IMR-90 (cell line): ENCODE results near the gene ENDOD1. TPM values are rescaled to one million over a fixed set of nuclear protein-coding genes. Genes with fewer than 3 reads are reported as not detected.

ENCODE experiments used
- ATAC-seq: fragments of 200-7000 bp; cut with Tn5 transposase; 2 replicates; pipeline ENCODE4 v1.9.1; 2020; ENCODE audit warnings: low read depth, mild to moderate bottlenecking, moderate library complexity
- BruUV-seq: library from RNA; stranded (reverse); fragments of 400-500 nt; replicated peaks from 2 replicates; lab custom pipeline; 2021; lab: Mats Ljungman, UMichigan
- CTCF ChIA-PET: fragments of 300-600 bp; formaldehyde crosslinking; extraction: SDS; loops from one replicate; lab custom pipeline; 2021; ENCODE audit warnings: antibody characterized with exemption; lab: Yijun Ruan, JAX
- POLR2A ChIA-PET: fragments of 300-600 bp; sonication (Branson Sonifier 250); formaldehyde crosslinking; loops from one replicate; lab custom pipeline; 2022; ENCODE audit warnings: antibody characterized with exemption; ENCODE audit not compliant: unreplicated experiment; lab: Charles Lee
- DNase-seq: peaks from one replicate; pipeline ENCODE4 v3.0.0; 2013
- H2AFZ ChIP-seq: replicated peaks from 2 replicates; pipeline ENCODE3; 2013; ENCODE audit warnings: low read length, mild to moderate bottlenecking; ENCODE audit not compliant: poor library complexity
- H2AK5ac ChIP-seq: 2 replicates; pipeline ENCODE4 v1.6.1; 2013; ENCODE audit warnings: low read depth, low read length, inconsistent platforms
- H2AK9ac ChIP-seq: replicated peaks from 2 replicates; pipeline ENCODE3; 2013; ENCODE audit warnings: mild to moderate bottlenecking, low read depth, low read length, moderate library complexity; ENCODE audit not compliant: poor library complexity
- H2BK120ac ChIP-seq: 2 replicates; pipeline ENCODE4 v1.6.1; 2013; ENCODE audit warnings: low read depth, low read length, inconsistent platforms
- H2BK15ac ChIP-seq: 3 replicates; pipeline ENCODE4 v1.6.1; 2013; ENCODE audit warnings: low read depth, low read length, inconsistent platforms
- H2BK20ac ChIP-seq: 2 replicates; pipeline ENCODE4 v1.6.1; 2013; ENCODE audit warnings: low read depth, mild to moderate bottlenecking, inconsistent platforms, low read length, moderate library complexity
- H2BK5ac ChIP-seq: 2 replicates; pipeline ENCODE4 v1.6.1; 2013; ENCODE audit warnings: mild to moderate bottlenecking, low read depth, low read length, inconsistent platforms; ENCODE audit not compliant: poor library complexity, severe bottlenecking
- H3K14ac ChIP-seq: replicated peaks from 2 replicates; pipeline ENCODE4 v1.6.1; 2013; ENCODE audit warnings: low read depth, low read length, inconsistent platforms
- H3K18ac ChIP-seq: 2 replicates; pipeline ENCODE4 v1.6.1; 2013; ENCODE audit warnings: low read depth, low read length, control low read depth
- H3K23ac ChIP-seq: 2 replicates; pipeline ENCODE4 v1.6.1; 2013; ENCODE audit warnings: low read depth, low read length, inconsistent platforms
- H3K27ac ChIP-seq: 2 replicates; pipeline ENCODE4 v1.5.1; 2013; ENCODE audit warnings: mild to moderate bottlenecking, control low read depth, low read length; ENCODE audit not compliant: insufficient read depth
- H3K27me3 ChIP-seq: 2 replicates; pipeline ENCODE4 v1.6.1; 2013; ENCODE audit warnings: low read length; ENCODE audit not compliant: control insufficient read depth, insufficient read depth
- H3K36me3 ChIP-seq: 2 replicates; pipeline ENCODE4 v1.6.1; 2013; ENCODE audit warnings: low read length, mixed read lengths; ENCODE audit not compliant: control insufficient read depth, insufficient read depth
- H3K4ac ChIP-seq: 2 replicates; pipeline ENCODE4 v1.6.1; 2013; ENCODE audit warnings: low read depth, low read length, inconsistent platforms
- H3K4me1 ChIP-seq: 2 replicates; pipeline ENCODE4 v1.6.1; 2013; ENCODE audit warnings: low read length, mixed read lengths; ENCODE audit not compliant: control insufficient read depth, insufficient read depth
- H3K4me2 ChIP-seq: 2 replicates; pipeline ENCODE4 v1.6.1; 2013; ENCODE audit warnings: low read depth, mild to moderate bottlenecking, control low read depth, low read length, moderate library complexity
- H3K4me3 ChIP-seq: 2 replicates; pipeline ENCODE4 v1.5.1; 2013; ENCODE audit warnings: low read depth, mild to moderate bottlenecking, control low read depth, low read length, moderate library complexity; ENCODE audit not compliant: insufficient read depth
- H3K56ac ChIP-seq: 2 replicates; pipeline ENCODE4 v1.6.1; 2013; ENCODE audit warnings: low read length, inconsistent platforms; ENCODE audit not compliant: insufficient read depth; ENCODE audit errors: extremely low read depth
- H3K79me1 ChIP-seq, 2 experiments: 2 replicates each; pipeline ENCODE4 v1.6.1; 2013; ENCODE audit warnings: low read length in 2 of 2, inconsistent platforms in 1 of 2, low read depth in 1 of 2
- H3K9ac ChIP-seq: 2 replicates; pipeline ENCODE4 v1.6.1; 2013; ENCODE audit warnings: low read depth, low read length, control low read depth
- H3K9me1 ChIP-seq: 2 replicates; pipeline ENCODE4 v1.6.1; 2013; ENCODE audit warnings: low read length, inconsistent platforms; ENCODE audit not compliant: insufficient read depth
- H3K9me3 ChIP-seq: 2 replicates; pipeline ENCODE4 v1.6.1; 2013; ENCODE audit warnings: low read length; ENCODE audit not compliant: control insufficient read depth, insufficient read depth
- H4K20me1 ChIP-seq: 2 replicates; pipeline ENCODE4 v1.6.1; 2013; ENCODE audit warnings: low read length, inconsistent platforms; ENCODE audit not compliant: insufficient read depth
- H4K5ac ChIP-seq: 2 replicates; pipeline ENCODE4 v1.6.1; 2013; ENCODE audit warnings: mild to moderate bottlenecking, low read depth, low read length, control low read depth
- H4K8ac ChIP-seq, 2 experiments: 2 replicates each; pipeline ENCODE4 v1.6.1; 2013; ENCODE audit warnings: low read depth in 2 of 2, low read length in 2 of 2, control low read depth in 1 of 2, inconsistent platforms in 1 of 2
- H4K91ac ChIP-seq: 2 replicates; pipeline ENCODE4 v1.6.1; 2013; ENCODE audit warnings: low read depth, low read length, inconsistent platforms; ENCODE audit not compliant: insufficient read depth
- BHLHE40 ChIP-seq: fragments of 150-350 bp; IDR thresholded peaks from 2 replicates; pipeline ENCODE4 v1.6.1; 2016; ENCODE audit warnings: mild to moderate bottlenecking, low read depth, low read length
- CEBPB ChIP-seq: IDR thresholded peaks from 2 replicates; pipeline ENCODE4 v1.6.1; 2012; ENCODE audit warnings: low read depth, low read length, improper control_type of control experiment
- CHD1 ChIP-seq: IDR thresholded peaks from 2 replicates; pipeline ENCODE4 v1.6.1; 2012; ENCODE audit warnings: low read depth, low read length, improper control_type of control experiment
- FOS ChIP-seq: fragments of 150-350 bp; IDR thresholded peaks from 2 replicates; pipeline ENCODE4 v1.6.1; 2016; ENCODE audit warnings: low read depth, low read length
- NFE2L2 ChIP-seq: fragments of 150-350 bp; IDR thresholded peaks from 2 replicates; pipeline ENCODE4 v1.6.1; 2016; ENCODE audit warnings: low read depth, mild to moderate bottlenecking, low read length
- POLR2A ChIP-seq: IDR thresholded peaks from 2 replicates; pipeline ENCODE4 v1.6.1; 2012; ENCODE audit warnings: mild to moderate bottlenecking, low read depth, low read length
- WGBS, 2 experiments: methylation state at CpG; one replicate each; pipeline versions ENCODE4 v1.1.5 to v1.1.7; 2013; ENCODE audit warnings: missing lambda C conversion rate in 2 of 2; ENCODE audit not compliant: insufficient read length in 1 of 2; ENCODE audit errors: extremely low coverage in 2 of 2; 5-methylcytosine and 5-hydroxymethylcytosine counted together
- dilution Hi-C: fragments of 300-500 bp; cut with HindIII; formaldehyde crosslinking; loops from one replicate; pipeline ENCODE4 v1.14.3; 2018; ENCODE audit warnings: low sequenced_read_pairs; ENCODE audit not compliant: unreplicated experiment
- in situ Hi-C: fragments of 300-500 bp; cut with MboI; formaldehyde crosslinking; loops from 3 replicates; pipeline ENCODE4 v1.14.3; 2019; ENCODE audit warnings: low sequenced_read_pairs, inconsistent platforms, mixed read lengths
- intact Hi-C: fragments of 100-400 bp; cut with micrococcal nuclease; formaldehyde crosslinking; loops from 2 replicates; pipeline ENCODE4 v1.10.0; 2022
- polyA plus RNA-seq, 3 experiments: library from polyadenylated mRNA; depleted of rRNA; stranded (reverse); fragments of >200 nt; gene quantifications; 2 replicates each; pipeline ENCODE4 v1.2.3, GENCODE V29; 2012; ENCODE audit warnings: low replicate concordance in 1 of 3
- total RNA-seq: library from RNA; depleted of rRNA; stranded (reverse); fragments of >200 nt; gene quantifications from 2 replicates; pipeline ENCODE4 v1.2.3, GENCODE V29; 2012
- TF ChIP-seq, protein P1 (sequence below): fragments of 150-350 bp; IDR thresholded peaks from 2 replicates; pipeline ENCODE4 v1.6.1; 2017; ENCODE audit warnings: mild to moderate bottlenecking, antibody characterized with exemption, low read length, low read depth

Gene ENDOD1
- total and polyA plus RNA-seq, 2 of the 4 experiments (the other 2 are of a cell fraction): 7.0 to 17.6 TPM

DNA sequence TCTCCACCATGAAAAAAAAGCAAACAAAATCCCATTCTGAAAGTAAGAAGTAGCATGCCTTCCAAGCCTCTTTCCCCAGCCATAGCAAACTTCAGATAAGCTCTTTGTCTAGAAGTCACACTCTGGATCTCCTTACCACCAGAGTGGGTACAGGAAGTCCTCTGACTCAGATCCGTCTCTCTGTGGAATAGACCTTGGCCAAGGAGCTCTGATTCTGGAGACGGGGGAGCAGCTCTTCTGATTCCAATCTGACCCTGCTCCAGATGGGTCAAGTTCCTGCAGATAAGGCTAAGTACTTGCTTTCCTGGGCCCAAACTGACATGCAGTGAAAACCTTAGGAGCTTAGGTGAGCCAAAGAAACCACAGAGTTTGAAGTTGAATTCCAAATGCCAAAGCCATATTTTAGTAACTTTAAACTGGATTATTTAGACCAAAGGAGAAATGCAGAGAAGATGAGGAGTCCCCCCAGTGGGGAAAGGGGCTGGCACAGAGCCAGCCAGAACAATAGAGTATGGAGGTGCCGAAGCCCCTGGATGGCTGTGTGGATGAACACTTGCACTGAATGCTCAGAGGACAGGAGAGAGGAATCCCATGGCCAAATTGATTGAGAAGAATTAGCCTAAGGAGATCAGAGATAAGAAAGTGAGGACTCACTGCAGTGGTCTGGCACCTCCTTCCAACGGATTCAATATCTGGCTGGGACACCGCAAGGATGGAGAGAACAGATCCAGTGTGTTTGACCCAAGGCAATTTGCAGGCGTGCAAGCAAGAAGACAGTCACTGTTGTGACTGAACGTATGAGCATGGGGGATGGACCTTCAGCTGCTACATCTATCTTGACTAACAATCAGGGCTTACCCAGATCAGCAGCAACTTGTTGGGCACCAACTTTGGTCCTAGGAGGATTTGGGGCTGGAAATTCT lies 54.9 kb downstream of the ENDOD1 start (continued):
- TF ChIP-seq FOS (no peak), CHD1 (no peak)

DNA sequence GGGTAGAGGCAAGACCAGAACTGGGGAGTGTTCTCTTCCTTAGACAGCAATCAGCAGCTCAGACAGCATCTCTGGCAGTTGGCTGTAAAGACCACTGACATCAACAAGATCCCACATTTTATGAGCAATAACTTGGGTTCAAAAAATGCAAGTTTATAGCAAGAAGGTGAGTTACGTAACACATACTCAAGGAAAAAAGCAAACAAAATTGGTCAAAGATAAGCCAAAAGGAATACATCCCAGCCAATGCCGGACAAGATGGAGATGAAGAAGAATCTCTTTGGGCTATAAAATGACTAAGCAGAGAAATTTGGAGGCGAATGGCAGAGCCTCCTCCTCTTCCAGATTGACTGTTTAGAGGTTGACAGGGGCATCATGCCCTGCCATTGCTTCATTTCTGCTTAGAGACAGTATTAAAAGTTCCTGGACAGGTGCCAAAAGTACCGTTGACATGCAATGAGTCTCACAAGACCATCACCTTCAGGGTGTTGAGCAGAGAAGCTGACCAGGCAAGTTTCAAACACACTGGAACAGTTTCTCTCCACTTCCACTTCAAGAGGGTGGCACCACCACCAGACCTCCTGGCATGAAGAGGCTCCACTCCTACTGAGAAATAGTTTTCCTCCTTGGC lies 55.9 kb downstream of the ENDOD1 start:
- ChIA-PET POLR2A (no interaction called here), CTCF (no interaction called here)
- H3K79me1 ChIP-seq: no peaks in the 10 kb centered on the region
- no peak overlapping the region for H3K9ac ChIP-seq
- TF ChIP-seq POLR2A (no peak), BHLHE40 (no peak), CEBPB (peak; percentile 63), NFE2L2 (no peak)
- TF ChIP-seq, protein P1, sequence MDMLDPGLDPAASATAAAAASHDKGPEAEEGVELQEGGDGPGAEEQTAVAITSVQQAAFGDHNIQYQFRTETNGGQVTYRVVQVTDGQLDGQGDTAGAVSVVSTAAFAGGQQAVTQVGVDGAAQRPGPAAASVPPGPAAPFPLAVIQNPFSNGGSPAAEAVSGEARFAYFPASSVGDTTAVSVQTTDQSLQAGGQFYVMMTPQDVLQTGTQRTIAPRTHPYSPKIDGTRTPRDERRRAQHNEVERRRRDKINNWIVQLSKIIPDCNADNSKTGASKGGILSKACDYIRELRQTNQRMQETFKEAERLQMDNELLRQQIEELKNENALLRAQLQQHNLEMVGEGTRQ: no peak
- no peak overlapping the region for H2AK5ac ChIP-seq
- ATAC-seq: no peak
- no peak overlapping the region for H3K4ac ChIP-seq
- H3K27ac ChIP-seq: no peak overlapping the region
- WGBS, 2 experiments: 20% methylated on average over 1 of the region's 4 CpGs; no CpG with 5 or more reads in 1 of the 2 experiments
- no TSS peak for BruUV-seq
- no peak overlapping the region for H3K4me2 ChIP-seq
- dilution Hi-C loops: no loop called here
- H3K23ac ChIP-seq: no peak overlapping the region
- no peak overlapping the region for H2BK120ac ChIP-seq
- H2AFZ ChIP-seq: no peak overlapping the region
- H4K8ac ChIP-seq: no peak overlapping the region
- no peak overlapping the region for H2BK15ac ChIP-seq
- no peak overlapping the region for H2AK9ac ChIP-seq
- H3K9me3 ChIP-seq: no peaks in the 10 kb centered on the region
- H3K36me3 ChIP-seq: no peaks in the 10 kb centered on the region
- no peak overlapping the region for H4K91ac ChIP-seq
- in situ Hi-C loops: no loop called here
- H2BK20ac ChIP-seq: no peak overlapping the region
- H3K18ac ChIP-seq: no peak overlapping the region
- no peak overlapping the region for H3K14ac ChIP-seq
- no peaks in the 10 kb centered on the region for H3K27me3 ChIP-seq
- no peak overlapping the region for H2BK5ac ChIP-seq
- H4K20me1 ChIP-seq: no peaks in the 10 kb centered on the region
- no peak for DNase-seq
- H4K5ac ChIP-seq: no peak overlapping the region
- no peak overlapping the region for H3K56ac ChIP-seq
- intact Hi-C loops: no loop called here
- peaks cover 10% of the 10 kb centered on the region for H3K4me1 ChIP-seq
- H3K4me3 ChIP-seq: no peak overlapping the region
- H3K9me1 ChIP-seq: peaks cover 6% of the 10 kb centered on the region; the same call in 1 of the 2 replicates
